IPS-15b (cell line): ENCODE data around the gene ANKH.

Experiments
- H3K27me3 ChIP-seq: one replicate; pipeline ENCODE4 v1.6.1; 2013; ENCODE audit warnings: low read length; ENCODE audit not compliant: control insufficient read depth, insufficient read depth
- H3K36me3 ChIP-seq: one replicate; pipeline ENCODE4 v1.6.1; 2013; ENCODE audit warnings: low read length; ENCODE audit not compliant: control insufficient read depth, insufficient read depth
- H3K4me1 ChIP-seq: one replicate; pipeline ENCODE4 v1.6.1; 2013; ENCODE audit warnings: mild to moderate bottlenecking, low read length; ENCODE audit not compliant: control insufficient read depth, insufficient read depth
- H3K4me3 ChIP-seq: one replicate; pipeline ENCODE4 v1.5.1; 2013; ENCODE audit warnings: low read depth, low read length
- H3K9ac ChIP-seq: one replicate; pipeline ENCODE4 v1.6.1; 2013; ENCODE audit warnings: low read depth, mild to moderate bottlenecking, low read length
- H3K9me3 ChIP-seq: one replicate; pipeline ENCODE4 v1.6.1; 2013; ENCODE audit warnings: mild to moderate bottlenecking, low read length; ENCODE audit not compliant: control insufficient read depth, insufficient read depth

The ANKH gene

GRCh38 chr5:14777187-14777586 is 94.4 kb downstream of the ANKH start:
- H3K4me3 ChIP-seq = no peak overlapping the region
- H3K9ac ChIP-seq = no peak overlapping the region
- no peaks in the 10 kb centered on the region for H3K36me3 ChIP-seq
- peaks cover 2% of the 10 kb centered on the region for H3K4me1 ChIP-seq
- no peaks in the 10 kb centered on the region for H3K9me3 ChIP-seq
- H3K27me3 ChIP-seq = no peaks in the 10 kb centered on the region

GRCh38 chr5:14776602-14777001 is 95.0 kb downstream of the ANKH start:
- no peak overlapping the region for H3K9ac ChIP-seq
- no peaks in the 10 kb centered on the region for H3K36me3 ChIP-seq
- H3K27me3 ChIP-seq = no peaks in the 10 kb centered on the region
- H3K4me1 ChIP-seq = peaks cover 2% of the 10 kb centered on the region
- H3K9me3 ChIP-seq = no peaks in the 10 kb centered on the region
- no peak overlapping the region for H3K4me3 ChIP-seq

GRCh38 chr5:14775857-14776256 is 95.7 kb downstream of the ANKH start:
- Histone ChIP-seq H3K9me3 (no peaks in the 10 kb centered on the region), H3K4me3 (no peak overlapping the region), H3K27me3 (no peaks in the 10 kb centered on the region), H3K36me3 (no peaks in the 10 kb centered on the region), H3K9ac (no peak overlapping the region), H3K4me1 (peaks cover 2% of the 10 kb centered on the region)

- H3K27me3 ChIP-seq = no peaks in the 10 kb centered on the region
- no peaks in the 10 kb centered on the region for H3K36me3 ChIP-seq
- H3K9ac ChIP-seq = no peak overlapping the region
- H3K4me3 ChIP-seq = no peak overlapping the region
- H3K9me3 ChIP-seq = no peaks in the 10 kb centered on the region
- peaks cover 2% of the 10 kb centered on the region for H3K4me1 ChIP-seq
Measured at GRCh38 chr5:14773588-14773987, 98.0 kb downstream of the ANKH start.

- H3K36me3 ChIP-seq = no peaks in the 10 kb centered on the region
- H3K27me3 ChIP-seq = no peaks in the 10 kb centered on the region
- H3K4me1 ChIP-seq = no peaks in the 10 kb centered on the region
- H3K9ac ChIP-seq = no peak overlapping the region
- no peaks in the 10 kb centered on the region for H3K9me3 ChIP-seq
- H3K4me3 ChIP-seq = no peak overlapping the region
Measured at GRCh38 chr5:14771972-14772371, 99.6 kb downstream of the ANKH start.

- Histone ChIP-seq H3K9ac (no peak overlapping the region), H3K36me3 (no peaks in the 10 kb centered on the region), H3K4me3 (no peak overlapping the region), H3K9me3 (no peaks in the 10 kb centered on the region), H3K27me3 (no peaks in the 10 kb centered on the region), H3K4me1 (no peaks in the 10 kb centered on the region)
Measured at GRCh38 chr5:14771189-14771588, 100.4 kb downstream of the ANKH start.

GRCh38 chr5:14768508-14769365 is 102.8 kb downstream of the ANKH start:
- no peaks in the 10 kb centered on the region for H3K36me3 ChIP-seq
- H3K27me3 ChIP-seq = no peaks in the 10 kb centered on the region
- no peak overlapping the region for H3K4me3 ChIP-seq
- H3K9me3 ChIP-seq = no peaks in the 10 kb centered on the region
- H3K4me1 ChIP-seq = no peaks in the 10 kb centered on the region
- no peak overlapping the region for H3K9ac ChIP-seq

GRCh38 chr5:14767735-14768507 is 103.7 kb downstream of the ANKH start:
- Histone ChIP-seq H3K4me1 (no peaks in the 10 kb centered on the region), H3K4me3 (no peak overlapping the region), H3K9ac (no peak overlapping the region), H3K36me3 (no peaks in the 10 kb centered on the region), H3K9me3 (no peaks in the 10 kb centered on the region), H3K27me3 (no peaks in the 10 kb centered on the region)

- H3K4me1 ChIP-seq = no peaks in the 10 kb centered on the region
- no peak overlapping the region for H3K9ac ChIP-seq
- no peaks in the 10 kb centered on the region for H3K27me3 ChIP-seq
- H3K9me3 ChIP-seq = no peaks in the 10 kb centered on the region
- no peaks in the 10 kb centered on the region for H3K36me3 ChIP-seq
- H3K4me3 ChIP-seq = no peak overlapping the region
Measured at GRCh38 chr5:14767053-14767452, 104.5 kb downstream of the ANKH start.

GRCh38 chr5:14766584-14766983 is 105.0 kb downstream of the ANKH start:
- Histone ChIP-seq H3K9me3 (no peaks in the 10 kb centered on the region), H3K9ac (no peak overlapping the region), H3K27me3 (no peaks in the 10 kb centered on the region), H3K4me3 (no peak overlapping the region), H3K36me3 (no peaks in the 10 kb centered on the region), H3K4me1 (no peaks in the 10 kb centered on the region)

GRCh38 chr5:14765587-14765986 is 106.0 kb downstream of the ANKH start:
- no peaks in the 10 kb centered on the region for H3K36me3 ChIP-seq
- no peaks in the 10 kb centered on the region for H3K27me3 ChIP-seq
- no peaks in the 10 kb centered on the region for H3K4me1 ChIP-seq
- H3K9ac ChIP-seq = no peak overlapping the region
- H3K9me3 ChIP-seq = no peaks in the 10 kb centered on the region
- no peak overlapping the region for H3K4me3 ChIP-seq
